CD14-positive monocyte (primary cell): ENCODE data around the gene SYMPK. TPM values are rescaled to one million over a fixed set of nuclear protein-coding genes. Genes with fewer than 3 reads are reported as not detected.

Experiments used
- DNase-seq, 3 donors: peaks; one replicate each; pipeline ENCODE4 v3.0.0-alpha.2; 2011 to 2022
- H2AFZ ChIP-seq: 2 replicates; pipeline ENCODE4 v1.6.0; 2012; ENCODE audit warnings: mild to moderate bottlenecking, low read depth, low read length, inconsistent platforms; ENCODE audit not compliant: insufficient read depth, poor library complexity, severe bottlenecking
- H3K27ac ChIP-seq, 2 donors: 1 replicate in 1 of 2; 2 replicates in 1 of 2; pipeline ENCODE4 v1.5.1; 2012 to 2013; ENCODE audit warnings: low read length in 2 of 2, control low read depth in 1 of 2, inconsistent platforms in 1 of 2, low read depth in 1 of 2, mild to moderate bottlenecking in 1 of 2
- H3K27me3 ChIP-seq, 2 donors: one replicate each; pipeline versions ENCODE4 v1.6.0 to v1.6.1; 2011 to 2013; ENCODE audit warnings: low read length in 2 of 2; ENCODE audit not compliant: control insufficient read depth in 2 of 2, insufficient read depth in 2 of 2
- H3K36me3 ChIP-seq, 2 donors: replicated peaks in 1 of 2; 1 replicate in 1 of 2; 2 replicates in 1 of 2; pipeline versions ENCODE4 v1.5.1 to v1.6.1; 2012 to 2013; ENCODE audit warnings: low read length in 2 of 2, control low read depth in 1 of 2, inconsistent platforms in 1 of 2, mild to moderate bottlenecking in 1 of 2; ENCODE audit not compliant: insufficient read depth in 2 of 2, control insufficient read depth in 1 of 2
- H3K4me1 ChIP-seq, 2 donors: 1 replicate in 1 of 2; 2 replicates in 1 of 2; pipeline versions ENCODE4 v1.5.1 to v1.6.1; 2012 to 2013; ENCODE audit warnings: low read length in 2 of 2, control low read depth in 1 of 2, inconsistent platforms in 1 of 2, mild to moderate bottlenecking in 1 of 2, moderate library complexity in 1 of 2; ENCODE audit not compliant: insufficient read depth in 2 of 2, control insufficient read depth in 1 of 2
- H3K4me2 ChIP-seq: replicated peaks from 2 replicates; pipeline ENCODE3; 2012; ENCODE audit warnings: low read length, moderate library complexity, mild to moderate bottlenecking; ENCODE audit not compliant: poor library complexity, severe bottlenecking; ENCODE audit errors: extremely low read depth
- H3K4me3 ChIP-seq, 3 experiments: fragments of 200-600 bp in 1 of 3; sonication (generic) in 1 of 3; replicated peaks in 1 of 3; 1 replicate in 2 of 3; 2 replicates in 1 of 3; pipeline ENCODE4 v1.5.1; 2011 to 2013; ENCODE audit warnings: low read length in 3 of 3, mild to moderate bottlenecking in 3 of 3, control low read depth in 2 of 3, low read depth in 2 of 3, inconsistent platforms in 1 of 3, moderate library complexity in 1 of 3
- H3K79me2 ChIP-seq: 2 replicates; pipeline ENCODE4 v1.6.0; 2012; ENCODE audit warnings: mild to moderate bottlenecking, control low read depth, inconsistent platforms, low read length, moderate library complexity; ENCODE audit not compliant: insufficient read depth
- H3K9ac ChIP-seq: 2 replicates; pipeline ENCODE4 v1.6.0; 2017; ENCODE audit warnings: low read length, mild to moderate bottlenecking; ENCODE audit not compliant: insufficient read depth, poor library complexity, severe bottlenecking
- H3K9me3 ChIP-seq, 2 donors: replicated peaks in 1 of 2; 1 replicate in 1 of 2; 2 replicates in 1 of 2; pipeline versions ENCODE4 v1.5.1 to v1.6.1; 2012 to 2013; ENCODE audit warnings: low read length in 2 of 2, control low read depth in 1 of 2; ENCODE audit not compliant: control insufficient read depth in 1 of 2, insufficient read depth in 1 of 2
- H4K20me1 ChIP-seq: 2 replicates; pipeline ENCODE4 v1.6.0; 2012; ENCODE audit warnings: mild to moderate bottlenecking, low read length, control low read depth, moderate library complexity; ENCODE audit not compliant: insufficient read depth
- H3K27ac Mint-ChIP-seq, 7 donors: one replicate each; pipeline ENCODE4 v1.8.0; 2020; ENCODE audit warnings: mild to moderate bottlenecking in 7 of 7, mixed read lengths in 7 of 7, moderate library complexity in 6 of 7, inconsistent platforms in 2 of 7
- H3K27me3 Mint-ChIP-seq, 3 donors: one replicate each; pipeline ENCODE4 v1.8.0; 2021 to 2022; ENCODE audit warnings: low read depth in 3 of 3, mild to moderate bottlenecking in 3 of 3, mixed read lengths in 3 of 3, moderate library complexity in 3 of 3, inconsistent platforms in 1 of 3
- H3K36me3 Mint-ChIP-seq, 2 donors: one replicate each; pipeline ENCODE4 v1.8.0; 2020; ENCODE audit warnings: mixed read lengths in 2 of 2, inconsistent platforms in 1 of 2, mild to moderate bottlenecking in 1 of 2
- H3K4me1 Mint-ChIP-seq: one replicate; pipeline ENCODE4 v1.8.0; 2020; ENCODE audit warnings: mild to moderate bottlenecking, mixed read lengths
- H3K4me3 Mint-ChIP-seq, 2 donors: one replicate each; pipeline ENCODE4 v1.8.0; 2020; ENCODE audit warnings: mild to moderate bottlenecking in 2 of 2, mixed read lengths in 2 of 2, moderate library complexity in 1 of 2
- H3K9me3 Mint-ChIP-seq, 7 donors: one replicate each; pipeline ENCODE4 v1.8.0; 2020 to 2022; ENCODE audit warnings: mixed read lengths in 7 of 7, mild to moderate bottlenecking in 6 of 7, moderate library complexity in 6 of 7, inconsistent platforms in 2 of 7
- WGBS: methylation state at CpG from one replicate; pipeline ENCODE4 v1.1.5; 2013; ENCODE audit warnings: missing lambda C conversion rate; ENCODE audit not compliant: insufficient coverage; 5-methylcytosine and 5-hydroxymethylcytosine counted together
- intact Hi-C, 2 donors: fragments of 100-400 bp; cut with micrococcal nuclease; formaldehyde crosslinking; loops; one replicate each; pipeline versions ENCODE4 v1.15.0 to v1.15.1; 2023
- polyA plus RNA-seq, 3 donors: library from polyadenylated mRNA; depleted of rRNA in 1 of 3; unstranded in 2 of 3; stranded (reverse) in 1 of 3; fragments of 300-500 nt in 2 of 3; fragments of >200 nt in 1 of 3; fragmentation: Illumina TruSeq in 2 of 3; gene quantifications; 1 replicate in 2 of 3; 2 replicates in 1 of 3; pipeline ENCODE4 v1.2.3, GENCODE V29; 2012 to 2021
- TF ChIP-seq, protein P1 (sequence below): fragments of 200-600 bp; IDR thresholded peaks from one replicate; pipeline ENCODE4 v1.8.0; 2022; ENCODE audit warnings: antibody characterized with exemption, mild to moderate bottlenecking

Gene SYMPK
- polyA plus RNA-seq, 3 donors = 5.6 to 96.1 (median 15.7) TPM

DNA sequence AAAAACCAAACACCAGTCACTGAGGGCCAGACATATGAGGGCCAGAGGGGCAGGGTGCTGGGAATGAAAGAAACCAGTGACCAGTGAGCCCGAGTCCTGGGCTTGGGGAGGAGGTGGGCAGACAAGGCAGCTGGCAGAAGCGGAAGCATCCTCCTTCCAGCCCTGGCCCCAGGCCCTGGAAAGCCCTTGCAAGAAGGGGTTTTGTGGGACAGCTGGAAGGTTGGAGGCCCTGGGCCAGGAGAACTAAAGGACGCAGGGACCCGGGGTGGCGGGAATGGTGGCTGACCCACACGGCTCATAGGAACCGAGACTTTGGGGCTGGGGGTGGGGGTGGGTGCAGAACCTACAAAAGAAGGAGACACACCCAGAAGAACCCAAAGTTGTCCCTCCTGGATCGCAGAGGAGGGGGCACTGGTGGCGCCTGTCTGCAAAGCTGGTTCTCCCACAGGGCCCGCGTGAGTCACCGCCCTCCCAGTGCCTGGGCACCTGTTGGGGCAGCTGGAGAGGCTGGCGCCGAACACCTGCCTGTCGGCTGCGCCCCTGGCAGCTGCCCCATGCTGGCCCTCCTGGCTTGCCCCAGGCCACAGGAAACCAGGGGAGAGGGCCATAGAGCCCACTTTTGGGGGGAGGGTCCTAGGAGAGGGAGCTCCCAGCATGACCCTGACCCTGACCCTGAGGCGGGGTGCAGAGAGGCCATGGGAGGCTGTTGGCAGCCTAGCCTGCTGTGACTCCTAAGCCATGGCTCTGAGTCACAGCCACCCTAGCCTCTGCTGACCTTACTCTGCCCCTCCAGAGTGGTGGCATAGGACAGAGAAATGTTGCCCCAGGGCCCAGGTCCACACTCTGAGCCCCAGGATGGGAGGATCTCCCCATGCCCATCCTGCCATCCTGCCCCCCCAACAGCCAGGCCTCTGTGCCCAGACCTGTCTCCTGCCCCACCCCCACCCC, 81.5 kb downstream of the SYMPK start:
- DNase-seq = no peak
- peak overlapping the region in 2 of 7 donors; percentile 25 to 63 for H3K27ac Mint-ChIP-seq
- Histone ChIP-seq H3K4me2 (no peak overlapping the region), H2AFZ (no peak overlapping the region), H4K20me1 (peaks cover 99% of the 10 kb centered on the region), H3K9me3 (peaks cover 16 to 24% of the 10 kb centered on the region in 2 donors), H3K27ac (no peak overlapping the region), H3K79me2 (no peaks in the 10 kb centered on the region), H3K27me3 (peaks cover 54 to 100% of the 10 kb centered on the region in 2 donors), H3K9ac (no peak overlapping the region), H3K4me1 (peaks cover 11 to 21% of the 10 kb centered on the region in 2 donors), H3K36me3 (no peaks in the 10 kb centered on the region), H3K4me3 (no peak overlapping the region)
- peaks cover 12 to 22% of the 10 kb centered on the region in 2 donors for H3K36me3 Mint-ChIP-seq
- H3K4me3 Mint-ChIP-seq = peak overlapping the region in 1 of 2 donors; percentile 80
- peaks cover 3 to 43% (median 22%) of the 10 kb centered on the region in 7 donors for H3K9me3 Mint-ChIP-seq
- intact Hi-C loops = no loop called here
- H3K4me1 Mint-ChIP-seq = peaks cover 18% of the 10 kb centered on the region
- TF ChIP-seq, protein P1, sequence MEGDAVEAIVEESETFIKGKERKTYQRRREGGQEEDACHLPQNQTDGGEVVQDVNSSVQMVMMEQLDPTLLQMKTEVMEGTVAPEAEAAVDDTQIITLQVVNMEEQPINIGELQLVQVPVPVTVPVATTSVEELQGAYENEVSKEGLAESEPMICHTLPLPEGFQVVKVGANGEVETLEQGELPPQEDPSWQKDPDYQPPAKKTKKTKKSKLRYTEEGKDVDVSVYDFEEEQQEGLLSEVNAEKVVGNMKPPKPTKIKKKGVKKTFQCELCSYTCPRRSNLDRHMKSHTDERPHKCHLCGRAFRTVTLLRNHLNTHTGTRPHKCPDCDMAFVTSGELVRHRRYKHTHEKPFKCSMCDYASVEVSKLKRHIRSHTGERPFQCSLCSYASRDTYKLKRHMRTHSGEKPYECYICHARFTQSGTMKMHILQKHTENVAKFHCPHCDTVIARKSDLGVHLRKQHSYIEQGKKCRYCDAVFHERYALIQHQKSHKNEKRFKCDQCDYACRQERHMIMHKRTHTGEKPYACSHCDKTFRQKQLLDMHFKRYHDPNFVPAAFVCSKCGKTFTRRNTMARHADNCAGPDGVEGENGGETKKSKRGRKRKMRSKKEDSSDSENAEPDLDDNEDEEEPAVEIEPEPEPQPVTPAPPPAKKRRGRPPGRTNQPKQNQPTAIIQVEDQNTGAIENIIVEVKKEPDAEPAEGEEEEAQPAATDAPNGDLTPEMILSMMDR = no peak
- peaks cover 93 to 100% (median 97%) of the 10 kb centered on the region in 3 donors for H3K27me3 Mint-ChIP-seq
- WGBS = 83% methylated on average over 16 of the region's 17 CpGs

DNA sequence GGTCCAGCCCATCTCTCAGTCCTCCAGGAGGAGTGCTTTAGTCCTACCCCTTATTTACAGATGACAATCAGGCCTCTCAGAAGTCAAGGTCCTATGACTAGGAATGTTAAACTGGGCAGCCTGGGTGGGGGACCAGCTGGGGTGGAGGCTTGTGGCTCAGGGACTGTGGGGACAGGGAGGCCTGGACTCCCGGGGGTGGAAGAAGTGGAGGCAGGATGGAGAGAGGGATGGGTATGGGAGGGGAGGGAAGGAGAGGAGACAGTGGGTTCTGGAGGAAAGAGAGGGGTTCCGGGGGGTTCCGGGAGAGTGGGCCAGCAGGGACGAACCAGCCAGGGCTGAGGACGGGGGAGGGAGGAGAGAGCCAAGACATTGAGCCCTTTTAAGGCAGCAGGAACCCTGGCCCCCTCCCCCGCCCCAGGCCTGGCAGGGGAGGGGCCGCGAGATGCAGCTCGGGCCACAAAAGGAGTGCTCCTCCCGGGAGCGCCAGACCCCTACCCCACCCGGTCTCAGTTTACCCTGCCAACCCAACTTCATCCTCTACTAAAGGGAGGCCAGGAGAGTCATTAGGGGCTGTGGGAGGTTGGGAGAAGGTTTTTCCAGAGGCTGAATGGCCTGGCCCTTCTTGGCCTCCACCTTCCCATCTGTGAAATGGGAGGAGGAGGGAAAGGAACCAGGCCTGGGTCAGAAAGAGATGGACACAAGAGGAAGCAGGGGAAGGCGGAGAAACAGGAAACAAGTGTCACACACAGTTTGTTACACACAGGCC, 82.3 kb downstream of the SYMPK start:
- Histone ChIP-seq H3K9ac (no peak overlapping the region), H3K4me2 (no peak overlapping the region), H3K4me1 (peaks cover 11 to 21% of the 10 kb centered on the region in 2 donors), H3K27ac (no peak overlapping the region), H3K36me3 (no peaks in the 10 kb centered on the region), H3K79me2 (no peaks in the 10 kb centered on the region), H3K4me3 (no peak overlapping the region), H2AFZ (no peak overlapping the region), H3K9me3 (peaks cover 16 to 24% of the 10 kb centered on the region in 2 donors), H4K20me1 (peaks cover 92% of the 10 kb centered on the region), H3K27me3 (peaks cover 52 to 94% of the 10 kb centered on the region in 2 donors)
- Mint-ChIP-seq H3K9me3 (peaks cover 0 to 40% (median 21%) of the 10 kb centered on the region in 7 donors), H3K4me3 (peak overlapping the region in 1 of 2 donors; percentile 94), H3K27ac (no peak overlapping the region), H3K4me1 (peaks cover 18% of the 10 kb centered on the region), H3K36me3 (peaks cover 7 to 18% of the 10 kb centered on the region in 2 donors), H3K27me3 (peaks cover 89 to 100% (median 93%) of the 10 kb centered on the region in 3 donors)
- 44% methylated on average over 4 of the region's 13 CpGs for WGBS
- DNase-seq = peak in 1 of 3 donors; percentile 17
- TF ChIP-seq, protein P1 = no peak
- intact Hi-C loops = no loop called here
